HG03097 (cell line): ENCODE measurements around the gene LGALS4.
"Not testable (repeated sequence)": the region's sequence is repeated elsewhere in the genome, so short reads cannot be mapped to it uniquely, and the experiment has no call there.

Experiments
- ATAC-seq: cut with Tn5 transposase; IDR thresholded peaks from one replicate; pipeline ENCODE4 v1.9.1; 2021; ENCODE audit not compliant: unreplicated experiment, low FRiP score

The LGALS4 gene, protein sequence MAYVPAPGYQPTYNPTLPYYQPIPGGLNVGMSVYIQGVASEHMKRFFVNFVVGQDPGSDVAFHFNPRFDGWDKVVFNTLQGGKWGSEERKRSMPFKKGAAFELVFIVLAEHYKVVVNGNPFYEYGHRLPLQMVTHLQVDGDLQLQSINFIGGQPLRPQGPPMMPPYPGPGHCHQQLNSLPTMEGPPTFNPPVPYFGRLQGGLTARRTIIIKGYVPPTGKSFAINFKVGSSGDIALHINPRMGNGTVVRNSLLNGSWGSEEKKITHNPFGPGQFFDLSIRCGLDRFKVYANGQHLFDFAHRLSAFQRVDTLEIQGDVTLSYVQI

DNA sequence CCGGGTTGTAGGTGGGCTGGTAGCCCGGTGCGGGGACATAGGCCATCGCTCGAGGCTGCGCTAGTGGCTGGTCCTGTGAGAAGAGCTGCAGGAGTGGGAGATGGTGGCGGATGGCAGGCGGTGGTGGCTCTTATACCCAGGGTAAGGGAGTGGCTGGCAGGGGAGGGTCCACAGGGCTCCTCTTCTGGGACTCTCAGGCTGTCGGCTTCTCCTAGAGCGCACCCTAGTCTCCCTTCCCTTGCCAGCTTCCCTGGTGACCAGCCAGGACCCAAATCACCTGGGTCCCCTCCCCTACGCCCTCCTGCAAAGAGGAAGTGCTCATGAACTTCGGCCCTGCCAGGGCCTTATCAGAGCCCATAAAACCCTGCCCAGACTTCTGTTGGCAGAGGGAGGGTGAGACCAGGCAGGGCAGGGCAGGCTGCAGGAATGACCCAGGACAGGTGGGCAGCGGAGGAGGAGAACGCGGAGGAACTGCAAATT lies at the start of gene LGALS4:
LGALS4 (minus strand) TSS at position 105 of the 480 bp plus-strand sequence; CDS start at position 46, 59 bp downstream.
- ATAC-seq: no peak

DNA sequence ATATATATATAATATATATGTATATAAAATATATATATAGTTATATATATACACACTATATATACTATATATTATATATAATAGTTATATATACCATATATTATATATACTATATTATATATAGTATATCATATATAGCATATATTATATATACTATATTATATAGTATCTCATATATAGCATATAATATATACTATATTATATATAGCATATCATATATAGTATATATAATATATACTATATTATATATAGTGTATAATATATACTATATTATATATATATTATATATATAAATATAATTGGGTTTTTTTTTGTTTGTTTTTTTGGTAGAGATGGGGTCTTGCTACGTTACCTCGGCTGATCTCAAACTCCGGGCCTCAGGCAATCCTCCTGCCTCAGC lies 48.6 kb upstream of the LGALS4 start:
- no peak for ATAC-seq

DNA sequence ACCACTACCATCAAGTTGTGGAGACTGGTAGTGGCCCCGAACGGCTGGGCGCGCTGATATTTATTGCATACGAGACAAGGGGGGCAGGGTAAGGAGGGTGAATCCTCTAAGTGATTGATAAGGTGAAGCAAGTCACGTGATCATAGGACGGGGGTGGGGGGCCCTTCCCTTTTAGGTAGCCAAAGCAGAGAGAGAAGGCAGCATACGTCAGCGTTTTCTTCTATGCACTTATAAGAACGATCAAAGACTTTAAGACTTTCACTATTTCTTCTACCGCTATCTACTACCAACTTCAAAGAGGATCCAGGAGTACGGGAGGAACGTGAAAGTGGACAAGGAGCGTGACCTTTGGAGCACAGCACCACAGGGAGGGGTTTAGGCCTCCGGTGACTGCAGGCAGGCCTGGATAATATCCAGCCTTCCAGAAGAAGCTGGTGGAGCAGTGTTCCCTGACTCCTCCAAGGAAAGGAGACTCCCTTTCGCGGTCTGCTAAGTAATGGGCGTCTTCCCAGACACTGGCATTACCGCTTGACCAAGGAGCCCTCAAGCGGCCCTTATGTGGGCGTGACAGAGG lies 47.0 kb upstream of the LGALS4 start:
- ATAC-seq: not testable (repeated sequence)

DNA sequence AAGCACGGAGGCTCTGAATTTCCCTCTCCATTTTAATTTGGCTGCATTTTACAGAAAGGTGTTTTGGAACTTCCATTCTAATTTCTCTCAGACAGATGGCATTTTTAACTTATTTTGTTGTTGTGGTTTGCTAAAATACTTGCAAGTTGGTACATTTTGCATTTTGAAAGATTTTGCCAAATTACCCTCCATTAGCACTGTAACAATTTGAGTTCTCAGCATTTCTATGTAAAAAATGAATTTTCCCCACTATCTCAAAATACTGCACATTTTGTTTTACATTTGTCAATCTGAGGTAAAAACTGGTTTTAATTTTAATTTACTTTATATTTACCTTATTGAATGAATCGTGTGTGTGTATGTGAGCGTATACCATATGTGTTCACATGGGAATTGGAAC lies 44.1 kb upstream of the LGALS4 start:
- ATAC-seq: no peak

DNA sequence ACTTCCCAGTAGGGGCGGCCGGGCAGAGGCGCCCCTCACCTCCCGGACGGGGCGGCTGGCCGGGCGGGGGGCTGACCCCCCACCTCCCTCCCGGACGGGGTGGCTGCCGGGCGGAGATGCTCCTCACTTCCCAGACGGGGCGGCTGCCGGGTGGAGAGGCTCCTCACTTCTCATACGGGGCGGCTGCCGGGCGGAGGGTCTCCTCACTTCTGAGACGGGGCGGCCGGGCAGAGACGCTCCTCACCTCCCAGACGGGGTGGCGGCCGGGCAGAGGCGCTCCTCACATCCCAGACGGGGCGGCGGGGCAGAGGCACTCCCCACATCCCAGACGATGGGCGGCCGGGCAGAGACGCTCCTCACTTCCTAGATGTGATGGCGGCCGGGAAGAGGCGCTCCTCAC lies 43.0 kb upstream of the LGALS4 start:
- ATAC-seq: not testable (repeated sequence)

DNA sequence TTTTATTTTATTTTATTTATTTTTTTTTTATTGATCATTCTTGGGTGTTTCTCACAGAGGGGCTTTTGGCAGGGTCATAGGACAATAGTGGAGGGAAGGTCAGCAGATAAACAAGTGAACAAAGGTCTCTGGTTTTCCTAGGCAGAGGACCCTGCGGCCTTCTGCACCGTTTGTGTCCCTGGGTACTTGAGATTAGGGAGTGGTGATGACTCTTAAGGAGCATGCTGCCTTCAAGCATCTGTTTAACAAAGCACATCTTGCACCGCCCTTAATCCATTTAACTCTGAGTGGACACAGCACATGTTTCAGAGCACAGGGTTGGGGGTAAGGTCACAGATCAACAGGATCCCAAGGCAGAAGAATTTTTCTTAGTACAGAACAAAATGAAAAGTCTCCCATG lies 42.2 kb upstream of the LGALS4 start:
- not testable (repeated sequence) for ATAC-seq

DNA sequence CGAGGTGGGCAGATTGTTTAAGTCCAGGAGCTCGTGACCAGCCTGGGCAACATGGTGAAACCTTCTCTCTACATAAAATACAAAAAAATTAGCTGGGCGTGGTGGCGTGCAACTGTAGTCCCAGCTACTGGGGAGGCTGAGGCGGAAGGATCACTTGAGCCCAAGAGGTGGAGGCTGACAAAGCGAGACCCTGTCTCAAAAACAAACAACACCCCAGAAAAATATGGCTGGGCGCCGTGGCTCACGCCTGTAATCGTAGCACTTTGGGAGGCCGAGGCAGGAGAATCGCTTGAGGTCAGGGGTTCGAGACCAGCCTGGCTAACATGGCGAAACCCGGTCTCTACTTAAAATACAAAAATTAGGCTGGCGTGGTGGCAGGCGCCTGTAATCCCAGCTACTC lies 40.5 kb upstream of the LGALS4 start:
- ATAC-seq: no peak

DNA sequence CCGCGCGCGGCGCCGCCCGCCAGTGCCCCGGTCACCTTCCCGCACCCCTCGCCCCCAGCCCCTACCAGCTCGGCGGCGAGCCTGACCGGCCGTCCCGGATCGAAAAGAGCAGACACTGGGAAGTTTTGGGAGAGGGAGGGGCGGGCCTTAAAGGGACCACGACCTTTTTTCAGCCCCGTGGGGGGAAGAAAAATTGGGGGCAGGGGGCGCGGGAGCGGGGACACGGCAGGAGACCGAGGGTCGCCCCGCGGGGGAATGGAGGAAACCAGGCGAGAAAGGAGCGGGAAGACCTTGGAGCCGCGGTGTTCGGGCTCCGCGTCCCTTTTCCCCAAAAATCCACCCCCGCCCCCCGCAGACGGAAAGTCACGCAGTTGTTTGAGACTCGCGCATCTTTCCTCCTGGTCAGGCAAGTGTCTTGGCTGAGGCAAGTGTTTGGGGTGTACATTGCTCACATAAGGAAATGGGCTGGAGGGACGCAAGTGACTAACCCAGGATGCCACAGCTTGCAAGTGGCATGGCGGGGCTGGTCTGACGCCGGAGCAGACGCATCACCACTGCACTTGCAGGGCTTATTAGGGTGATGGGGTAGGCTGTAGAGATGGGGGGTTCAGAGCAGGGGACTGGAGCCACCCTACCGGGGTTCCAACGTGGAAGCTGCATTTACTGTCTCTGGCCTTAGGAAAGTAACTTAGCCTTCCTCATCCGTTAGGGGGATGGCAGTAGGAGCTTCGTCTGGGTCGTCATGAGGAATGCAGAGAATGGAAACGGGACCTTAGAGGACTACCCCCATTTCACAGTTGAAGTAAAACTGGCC lies 39.7 kb upstream of the LGALS4 start:
- no peak for ATAC-seq

DNA sequence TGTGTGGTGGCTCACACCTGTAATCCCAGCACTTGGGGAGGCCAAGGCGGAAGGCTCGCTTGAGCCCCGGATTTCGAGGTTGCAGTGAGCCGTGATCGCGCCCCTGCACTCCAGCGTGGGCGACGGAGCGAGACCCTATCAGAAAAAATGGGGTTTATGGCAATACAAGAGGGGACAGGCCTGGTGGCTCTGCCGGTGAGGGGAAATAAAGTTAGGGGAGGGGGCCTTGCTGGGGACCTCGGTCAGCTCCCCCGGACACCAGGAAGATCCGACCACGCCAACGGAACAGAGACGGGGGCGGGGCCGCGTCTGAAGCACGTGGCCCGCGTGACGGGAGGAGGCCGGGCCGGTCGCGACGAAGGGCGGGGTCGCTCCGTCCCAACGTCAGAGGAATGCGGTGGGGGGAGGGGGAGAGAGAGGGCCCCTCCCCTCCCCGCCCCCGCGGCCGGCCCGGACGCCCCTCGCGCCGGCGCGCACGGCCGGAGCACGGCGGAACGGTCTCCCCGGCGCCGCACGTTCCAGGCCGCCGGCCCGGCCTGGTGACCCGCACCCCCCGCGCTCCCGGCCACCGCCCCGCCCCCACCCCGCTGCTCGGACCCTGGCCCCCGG lies 39.0 kb upstream of the LGALS4 start:
- ATAC-seq: peak; percentile 16

DNA sequence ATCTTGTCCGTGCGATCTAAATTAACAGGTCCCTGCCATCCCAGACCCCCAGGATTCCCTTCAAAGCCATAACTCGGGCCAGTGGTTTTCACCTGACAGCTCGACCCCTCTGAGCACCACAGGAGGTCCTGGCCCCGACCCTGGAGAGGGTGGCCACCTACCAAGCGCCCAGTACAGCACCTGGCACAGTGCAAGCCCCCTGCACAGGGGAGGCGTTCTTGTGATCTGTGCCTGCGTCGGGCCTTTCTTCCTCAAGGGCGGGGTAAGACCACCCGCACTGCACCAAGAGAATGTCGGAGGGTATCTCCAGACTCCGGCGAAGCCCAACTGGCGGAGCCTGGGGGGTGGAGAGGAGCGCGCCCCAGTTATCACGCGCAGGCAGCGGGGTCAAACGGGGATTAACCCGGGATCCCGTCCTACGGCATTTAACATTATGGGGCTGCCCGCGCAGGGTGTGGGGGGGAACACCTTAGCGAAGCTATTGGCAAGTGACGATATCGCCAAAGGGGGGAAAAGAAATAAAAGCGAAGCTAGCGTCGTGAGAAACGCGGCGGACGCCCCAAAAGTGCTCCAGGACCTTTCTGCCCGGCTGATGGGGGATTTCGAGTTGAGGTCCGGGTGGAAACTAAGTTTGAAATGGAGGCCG lies 38.4 kb upstream of the LGALS4 start:
- no peak for ATAC-seq

DNA sequence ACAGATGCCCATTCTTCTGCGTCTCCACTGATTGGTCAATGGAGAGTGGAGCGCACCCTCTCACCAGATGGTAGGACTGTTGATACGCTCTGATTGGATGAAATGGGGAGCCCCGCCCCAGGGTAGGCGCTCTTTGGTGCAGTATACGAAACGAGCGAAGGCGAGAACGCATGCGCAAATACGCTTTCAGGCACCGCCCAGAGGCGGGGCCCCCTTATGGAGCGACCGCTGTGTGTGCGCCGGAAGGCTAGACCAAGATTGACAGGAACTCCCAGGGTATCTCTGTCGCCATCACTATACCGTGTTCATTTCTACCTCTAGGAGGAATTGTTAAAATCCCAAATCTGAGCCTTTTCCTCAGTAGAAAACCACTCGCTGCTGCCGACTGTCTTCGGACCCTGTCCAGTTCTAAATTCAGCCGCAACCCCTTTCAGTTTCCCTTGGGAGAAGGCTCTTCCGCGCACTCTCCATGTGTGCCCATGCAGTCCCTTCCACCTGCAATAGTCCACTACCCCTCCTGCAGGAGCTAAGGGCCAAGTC lies 37.8 kb upstream of the LGALS4 start:
- peak; percentile 64 for ATAC-seq

DNA sequence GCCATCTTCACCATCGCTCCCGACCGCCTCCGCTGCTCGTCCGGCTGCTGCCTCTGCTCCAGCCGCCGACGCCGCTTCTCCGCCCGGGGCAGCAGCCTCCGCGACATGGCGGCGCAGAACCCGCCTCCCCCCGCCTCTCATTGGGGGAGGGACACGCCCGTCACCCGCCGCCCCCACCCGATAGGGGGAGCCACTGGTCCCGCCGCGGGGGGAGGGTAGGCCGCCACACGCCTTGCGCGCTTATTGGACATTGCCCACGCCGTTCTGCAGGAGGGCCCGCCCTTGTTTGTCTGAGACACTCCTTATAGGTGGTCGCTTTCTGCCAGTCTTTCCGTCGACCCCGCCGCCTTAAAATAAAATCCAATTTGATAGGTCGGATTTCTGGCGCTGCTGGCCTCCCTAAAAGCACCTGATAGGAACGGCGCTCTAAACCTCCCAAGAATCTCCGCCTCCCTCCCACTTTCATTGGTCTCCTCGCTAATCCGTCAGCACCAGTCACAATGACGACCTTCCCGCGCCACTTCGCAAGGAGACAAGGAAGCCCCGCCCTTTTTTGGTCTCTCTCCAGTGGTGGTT lies 37.2 kb upstream of the LGALS4 start, which contains the start of gene HNRNPL:
HNRNPL (minus strand) TSS at position 127 of the 576 bp plus-strand sequence; CDS start at position 107, 20 bp downstream.
- peak; percentile 53 for ATAC-seq

DNA sequence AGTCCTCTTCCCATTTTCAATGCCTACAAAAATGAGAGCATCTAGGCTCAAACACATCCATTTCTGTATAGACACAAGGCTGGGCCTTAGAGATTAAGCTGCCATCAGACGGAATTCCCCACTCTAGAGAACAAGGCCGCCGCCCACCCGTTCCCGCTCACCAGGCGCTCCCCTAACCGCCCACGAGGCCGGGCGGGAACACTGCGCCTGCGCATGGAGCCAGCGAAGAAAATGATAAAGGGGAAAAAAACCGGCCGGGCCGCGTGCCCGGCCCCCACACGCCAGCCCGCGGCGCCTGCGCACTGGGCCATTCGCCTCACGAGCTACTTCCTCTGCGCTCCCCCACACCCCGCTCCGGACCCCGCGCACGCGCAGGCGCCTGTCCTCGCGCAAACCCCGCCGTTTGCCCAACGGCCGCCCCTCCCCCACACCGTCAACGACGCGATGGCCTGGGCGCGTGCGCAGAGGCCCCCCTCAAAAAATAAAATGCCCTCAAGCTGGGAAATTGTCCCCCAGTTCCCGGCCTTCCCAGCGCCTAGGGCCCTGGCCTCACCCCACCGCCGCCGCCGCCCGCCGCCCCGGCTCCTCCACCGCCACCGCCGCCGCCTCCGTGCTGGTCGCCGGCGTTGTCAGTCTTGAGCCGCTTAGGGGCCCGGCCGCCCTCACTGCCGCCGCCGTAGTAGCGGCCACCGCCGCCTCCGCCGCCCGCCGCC lies 36.6 kb upstream of the LGALS4 start:
- peak; percentile 18 for ATAC-seq

DNA sequence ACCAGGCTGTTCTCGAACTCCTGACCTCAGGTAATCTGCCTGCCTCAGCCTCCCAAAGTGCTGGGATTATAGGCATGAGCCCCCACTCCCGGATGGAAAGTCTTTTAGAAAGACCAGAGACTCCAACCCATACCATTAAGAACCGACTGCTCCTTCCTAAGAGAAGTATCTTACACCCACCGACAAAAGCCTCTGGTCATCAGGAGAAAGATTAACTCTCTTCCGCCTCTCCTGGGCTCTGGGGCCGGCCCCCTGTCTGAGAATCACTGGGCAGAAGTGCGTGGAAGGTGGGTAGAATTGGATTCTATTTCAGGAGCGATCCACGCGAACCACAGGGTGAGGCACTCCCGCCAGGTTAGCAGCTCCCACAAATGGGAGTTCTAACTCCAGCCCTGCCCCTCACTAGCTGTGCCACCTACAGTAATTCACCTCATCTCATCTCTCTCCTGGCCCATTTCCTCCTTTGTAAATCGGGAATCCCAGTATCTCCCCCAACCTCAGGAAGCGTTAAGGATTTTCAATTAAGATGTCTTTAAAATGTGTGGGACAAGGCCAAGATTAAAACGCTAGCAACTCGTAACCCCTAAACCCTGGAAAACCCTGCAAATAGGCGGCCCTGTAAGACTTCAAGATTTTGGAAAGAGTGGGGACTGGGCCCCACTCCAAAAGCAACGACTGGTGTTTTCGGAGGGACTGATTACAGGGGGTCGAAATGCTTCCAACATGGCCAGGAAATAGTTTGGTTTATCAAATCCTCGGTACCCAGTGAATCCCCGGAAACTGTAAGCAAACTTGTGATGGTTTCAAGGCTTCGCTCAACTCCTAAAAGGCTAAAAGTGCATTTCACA lies 35.8 kb upstream of the LGALS4 start:
- ATAC-seq: no peak

DNA sequence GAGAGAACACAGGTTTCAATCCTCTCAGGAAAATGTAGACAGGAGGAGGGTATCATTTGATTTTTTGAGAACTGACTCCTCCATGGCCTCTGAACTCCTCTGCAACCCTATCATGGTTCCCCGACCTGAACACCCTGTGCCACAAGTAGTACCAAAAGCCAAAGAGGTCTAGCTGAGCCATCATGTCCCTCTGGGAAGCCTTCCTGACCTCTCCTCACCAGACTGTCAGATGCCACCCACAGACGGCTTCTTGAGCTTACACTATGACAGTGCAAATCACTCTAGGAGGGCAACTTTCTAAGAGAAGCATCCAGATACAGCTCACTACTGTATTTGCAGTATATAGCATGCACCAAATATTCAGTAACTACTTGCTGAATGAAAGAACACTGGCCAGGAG lies 33.4 kb upstream of the LGALS4 start:
- ATAC-seq: no peak

DNA sequence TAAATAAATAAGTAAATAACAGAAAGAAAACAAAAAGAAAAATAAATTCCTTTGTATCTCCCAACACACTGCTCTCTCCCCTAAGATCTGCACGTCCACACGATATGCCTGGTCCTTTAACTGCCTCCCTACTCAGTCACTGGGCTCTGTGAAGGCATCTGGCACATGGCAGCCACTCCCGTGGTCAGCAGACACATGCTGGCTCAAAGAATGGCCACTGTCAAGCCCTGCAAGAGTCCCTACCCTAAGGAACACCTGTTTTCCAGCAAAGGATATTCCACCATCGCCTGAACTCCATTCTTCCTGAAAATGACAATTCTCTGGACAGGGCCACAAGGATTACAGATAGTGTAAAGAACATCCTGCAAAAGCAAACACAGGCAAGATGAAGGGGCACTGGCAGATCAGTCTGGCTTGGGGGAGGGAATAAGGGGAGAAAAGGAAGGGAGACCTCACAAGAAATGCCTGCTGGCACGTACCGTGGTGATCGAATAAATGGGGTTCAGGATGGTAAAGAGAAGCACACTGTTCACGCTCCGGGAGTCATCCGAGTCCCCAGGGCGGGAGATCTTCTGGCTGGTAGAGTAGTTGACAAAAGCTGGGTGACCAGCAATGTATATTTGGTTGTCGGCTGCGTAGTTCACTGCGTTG lies 32.8 kb upstream of the LGALS4 start:
- no peak for ATAC-seq

DNA sequence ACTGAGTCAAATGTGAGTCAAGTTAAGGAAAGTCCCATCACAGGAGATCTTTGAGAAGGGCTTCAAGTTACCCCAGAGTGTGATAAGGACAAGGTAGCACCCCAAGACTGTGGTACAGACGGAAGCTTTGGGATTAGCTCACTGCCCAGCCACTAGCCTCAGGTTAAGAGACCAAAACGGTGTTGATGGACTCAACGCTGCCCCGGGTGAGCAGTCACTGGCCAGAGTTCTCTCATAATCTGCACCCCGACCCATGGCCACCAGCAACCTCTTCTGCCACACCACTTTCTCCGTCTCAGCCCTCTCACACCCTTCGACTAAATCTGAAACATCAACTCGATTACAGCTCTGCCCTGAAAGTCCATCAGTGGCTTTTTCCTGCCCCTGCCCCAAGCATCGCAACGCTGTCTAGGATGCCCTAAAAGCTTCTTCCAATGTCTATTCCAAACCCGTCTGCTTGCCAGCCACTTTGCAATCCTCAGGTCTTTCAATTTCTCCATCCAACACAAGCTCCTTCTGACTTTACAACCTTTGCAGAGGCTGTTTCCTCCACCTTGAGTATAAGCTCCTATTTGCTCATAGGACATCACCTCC lies 31.4 kb upstream of the LGALS4 start:
- ATAC-seq: no peak
